H7 (cell line): ENCODE data around the gene TAF4. TPM values are rescaled to one million over a fixed set of nuclear protein-coding genes. Genes with fewer than 3 reads are reported as not detected.
A peak's percentile ranks its signal among the peaks of the same experiment; 100 is the strongest.
"Not testable (repeated sequence)": the region's sequence is repeated elsewhere in the genome, so short reads cannot be mapped to it uniquely, and the experiment has no call there.

Source experiments
- DNase-seq: peaks from one replicate; pipeline ENCODE4 v3.0.0; 2012
- H3K27me3 ChIP-seq: 2 replicates; pipeline ENCODE4 v1.6.0; 2011; ENCODE audit warnings: mild to moderate bottlenecking, low read length; ENCODE audit not compliant: control insufficient read depth, insufficient read depth
- H3K36me3 ChIP-seq: replicated peaks from 2 replicates; pipeline ENCODE4 v1.5.1; 2011; ENCODE audit warnings: low read length; ENCODE audit not compliant: control insufficient read depth, insufficient read depth
- H3K4me3 ChIP-seq: 2 replicates; pipeline ENCODE4 v1.5.1; 2011; ENCODE audit warnings: low read depth, mild to moderate bottlenecking, control low read depth, low read length, moderate library complexity; ENCODE audit not compliant: insufficient read depth
- total RNA-seq: library from RNA; depleted of rRNA; stranded (reverse); fragments of >200 nt; shearing (Covaris generic); gene quantifications from 2 replicates; pipeline ENCODE4 v1.2.3, GENCODE V29; 2014

TAF4 gene
- total RNA-seq, 1 experiment from 2014 or later = 8.0 TPM

- H3K36me3 ChIP-seq, H3K4me3 ChIP-seq, H3K27me3 ChIP-seq, DNase-seq: not testable (repeated sequence)
Observed at GRCh38 chr20:62055862-62056115, 9.9 kb downstream of the TAF4 start.

- Histone ChIP-seq H3K27me3 (no peaks in the 10 kb centered on the region), H3K4me3 (no peak overlapping the region), H3K36me3 (no peaks in the 10 kb centered on the region; the same call in 1 of the 2 replicates)
- peak; percentile 29 for DNase-seq
Observed at GRCh38 chr20:62055106-62055861, 10.4 kb downstream of the TAF4 start.

DNA sequence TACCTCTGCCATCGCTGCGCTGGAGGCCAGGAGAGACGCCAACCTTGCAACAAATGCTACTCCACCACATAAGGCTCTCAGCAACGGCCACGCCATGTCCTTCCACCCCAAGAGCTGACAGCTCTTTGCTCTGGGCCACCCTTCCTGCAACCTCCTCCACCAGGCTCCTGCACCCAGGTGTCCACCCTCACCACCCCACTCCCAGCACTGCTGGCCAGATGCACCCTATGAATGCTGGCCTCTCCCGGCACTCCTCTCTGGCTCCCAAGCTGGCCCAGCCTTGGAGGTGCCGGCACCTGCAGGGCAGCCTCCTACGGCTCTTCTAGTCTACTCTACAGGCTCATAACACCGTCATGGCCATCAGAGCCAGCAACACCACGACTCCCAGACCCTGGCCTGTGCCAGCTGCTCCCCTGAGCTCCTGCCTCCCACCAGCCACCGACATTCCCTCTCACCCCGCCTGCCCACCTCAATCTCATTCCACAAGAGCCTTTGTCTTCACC lies 11.2 kb downstream of the TAF4 start:
- Histone ChIP-seq H3K36me3 (no peaks in the 10 kb centered on the region; the same call in 1 of the 2 replicates), H3K4me3 (no peak overlapping the region), H3K27me3 (no peaks in the 10 kb centered on the region)
- peak; percentile 34 for DNase-seq

- H3K4me3 ChIP-seq = no peak overlapping the region
- DNase-seq = peak; percentile 33
- H3K36me3 ChIP-seq = no peaks in the 10 kb centered on the region; the same call in 1 of the 2 replicates
- no peaks in the 10 kb centered on the region for H3K27me3 ChIP-seq
Observed at GRCh38 chr20:62053465-62054196, 12.1 kb downstream of the TAF4 start.

GRCh38 chr20:62052842-62053464 lies 12.7 kb downstream of the TAF4 start:
- DNase-seq = peak; percentile 37
- no peaks in the 10 kb centered on the region for H3K27me3 ChIP-seq

DNA sequence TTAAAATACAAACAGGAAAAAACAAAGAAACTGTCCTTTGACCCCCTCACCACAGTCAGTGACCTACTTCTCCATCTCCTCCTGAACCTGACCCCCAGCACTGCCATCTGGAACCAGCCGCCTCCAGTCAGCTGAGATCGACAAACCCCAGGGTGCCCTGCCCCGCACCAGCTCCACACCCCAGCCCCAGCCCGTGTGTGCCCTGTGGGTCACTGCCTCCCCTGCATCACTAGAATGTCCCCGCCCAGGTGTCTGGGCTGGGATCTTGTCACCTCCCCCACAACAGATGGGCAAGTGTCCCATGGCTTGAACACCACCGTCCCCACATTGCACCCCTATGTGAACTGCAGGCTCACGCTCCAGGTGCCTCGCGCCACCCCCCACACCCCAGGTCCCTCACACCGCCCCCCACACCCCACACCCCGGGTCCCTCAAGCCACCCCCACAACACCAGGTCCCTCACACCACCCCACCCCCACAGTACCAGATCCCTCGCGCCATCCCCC lies 13.3 kb downstream of the TAF4 start:
- DNase-seq = peak; percentile 35
- no peaks in the 10 kb centered on the region for H3K27me3 ChIP-seq
- no peak overlapping the region for H3K4me3 ChIP-seq
- H3K36me3 ChIP-seq = no peaks in the 10 kb centered on the region; the same call in 1 of the 2 replicates

More at GRCh38 chr20:62052842-62053464, 12.7 kb downstream of the TAF4 start:
- no peaks in the 10 kb centered on the region; the same call in 1 of the 2 replicates for H3K36me3 ChIP-seq
- H3K4me3 ChIP-seq = no peak overlapping the region

DNA sequence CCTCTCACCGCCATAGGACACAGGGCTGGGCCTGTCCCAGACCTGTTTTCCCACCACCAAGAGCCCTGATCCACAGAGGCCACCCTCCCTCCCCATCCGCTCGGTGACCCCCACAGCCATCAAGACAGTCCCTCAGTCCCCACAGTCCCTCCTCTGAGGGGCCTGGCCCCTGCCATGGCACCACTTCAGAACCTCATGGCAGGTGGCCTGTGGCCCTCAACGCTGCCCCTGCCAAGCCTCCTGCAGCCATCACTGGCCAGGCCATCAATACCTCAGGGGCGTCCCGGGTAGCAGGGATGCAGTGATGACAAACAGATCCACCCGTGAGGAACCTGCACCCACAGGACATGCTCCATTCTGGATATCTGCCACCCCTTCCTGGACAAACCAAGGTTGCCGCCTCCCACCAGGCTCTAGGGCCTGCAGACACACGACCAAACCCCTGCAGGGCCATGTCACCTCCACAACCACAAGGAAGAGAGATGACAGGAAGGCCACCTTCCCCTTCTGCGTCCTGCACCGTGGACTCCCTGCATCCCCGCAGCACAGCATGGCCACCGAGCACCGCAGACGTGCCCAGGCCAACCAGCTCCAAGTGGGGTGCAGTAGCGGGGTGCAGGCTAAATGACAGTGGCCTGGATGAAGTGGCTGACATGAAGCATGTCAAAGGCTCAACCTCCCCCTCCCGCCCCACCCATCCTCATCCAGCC lies 14.0 kb downstream of the TAF4 start:
- Histone ChIP-seq H3K27me3 (no peaks in the 10 kb centered on the region), H3K36me3 (no peaks in the 10 kb centered on the region; the same call in 1 of the 2 replicates), H3K4me3 (no peak overlapping the region)
- peak; percentile 31 for DNase-seq

- Histone ChIP-seq H3K27me3 (no peaks in the 10 kb centered on the region), H3K4me3 (no peak overlapping the region), H3K36me3 (no peaks in the 10 kb centered on the region)
- peak; percentile 49 for DNase-seq
Observed at GRCh38 chr20:62051144-62051543, 14.5 kb downstream of the TAF4 start.

- Histone ChIP-seq H3K27me3 (no peaks in the 10 kb centered on the region), H3K4me3 (no peak overlapping the region), H3K36me3 (no peaks in the 10 kb centered on the region)
- peak; percentile 35 for DNase-seq
Observed at GRCh38 chr20:62050166-62051120, 15.2 kb downstream of the TAF4 start.

DNA sequence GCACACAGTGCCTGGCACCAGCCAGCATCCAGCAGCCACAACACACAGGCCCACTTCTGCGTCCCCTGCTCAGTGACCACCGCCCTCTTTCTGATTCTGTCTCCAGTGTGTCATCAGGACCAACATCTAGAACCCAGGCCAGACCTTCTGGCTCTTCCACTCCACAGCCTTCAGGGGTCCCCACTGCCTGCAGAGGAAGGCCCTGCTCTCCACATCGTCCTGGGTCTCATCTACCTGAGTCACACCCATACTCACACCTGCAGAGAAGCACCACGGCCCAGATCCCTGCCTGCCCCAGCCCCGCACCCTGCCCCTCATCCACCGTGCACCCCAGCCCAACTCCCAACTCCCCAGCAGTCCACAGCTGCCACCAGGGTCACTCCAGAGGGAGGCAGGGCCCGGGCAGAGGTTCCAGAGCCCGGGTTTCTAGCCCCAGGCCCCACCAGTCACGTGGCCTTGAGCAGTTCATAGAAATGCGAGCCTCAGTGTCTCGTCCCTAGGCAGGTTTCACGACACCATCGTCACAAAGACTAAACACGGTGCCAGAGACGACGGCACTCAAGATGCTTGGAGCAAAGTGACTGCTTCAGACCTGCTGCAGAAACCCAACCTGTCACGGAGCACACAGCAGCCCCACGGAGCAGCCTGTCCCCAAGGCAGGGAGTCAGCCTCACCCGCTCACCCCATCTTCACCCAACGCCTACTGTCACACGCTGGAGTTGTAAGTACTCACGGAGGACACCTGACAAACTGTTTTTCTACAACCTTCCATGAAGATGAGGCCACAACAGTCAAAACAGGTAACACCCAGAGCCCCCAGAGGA lies 16.1 kb downstream of the TAF4 start:
- H3K4me3 ChIP-seq = no peak overlapping the region
- H3K27me3 ChIP-seq = no peaks in the 10 kb centered on the region
- DNase-seq = peak; percentile 46
- H3K36me3 ChIP-seq = no peaks in the 10 kb centered on the region

- Histone ChIP-seq H3K27me3 (no peaks in the 10 kb centered on the region), H3K36me3 (no peaks in the 10 kb centered on the region), H3K4me3 (no peak overlapping the region)
- DNase-seq = peak; percentile 37
Observed at GRCh38 chr20:62048821-62049291, 16.8 kb downstream of the TAF4 start.

DNA sequence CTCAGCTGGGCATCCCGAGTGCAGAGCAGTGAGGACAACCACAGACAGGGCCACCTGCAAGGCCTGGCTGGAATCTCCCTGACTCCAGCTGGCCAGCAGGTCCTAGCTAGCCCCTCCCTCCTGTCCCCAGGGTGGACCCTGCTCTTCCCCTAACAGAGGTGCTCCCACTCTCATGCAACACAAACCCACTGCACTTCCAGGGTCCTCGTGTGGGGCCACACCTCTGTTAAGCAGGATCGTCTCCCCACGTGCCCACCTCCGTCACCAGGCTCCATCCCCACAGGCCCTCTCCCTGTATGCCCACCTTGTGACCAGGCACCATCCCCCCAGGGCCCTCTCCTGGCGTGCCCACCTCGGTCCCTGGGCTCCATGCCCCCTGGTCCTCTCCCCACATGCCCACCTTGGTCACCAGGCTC lies 17.3 kb downstream of the TAF4 start:
- Histone ChIP-seq H3K4me3 (no peak overlapping the region), H3K27me3 (no peaks in the 10 kb centered on the region), H3K36me3 (no peaks in the 10 kb centered on the region)
- peak; percentile 29 for DNase-seq
